ENCODE results near the gene C1orf50.

GRCh38 chr1:42747125-42747524 is 19.9 kb upstream of the C1orf50 start:
- TF ChIP-seq SP1 (IDR thresholded peaks at IDR 0.05) (no peak), L3MBTL2 (conservative IDR thresholded peaks at IDR 0.05) (no peak), ELF4 (IDR thresholded peaks at IDR 0.05) (no peak), PKNOX1 (IDR thresholded peaks at IDR 0.05) (no peak)

All from HEK293T (cell line).